Measurements from ENCODE around the gene IQSEC1.

DNA sequence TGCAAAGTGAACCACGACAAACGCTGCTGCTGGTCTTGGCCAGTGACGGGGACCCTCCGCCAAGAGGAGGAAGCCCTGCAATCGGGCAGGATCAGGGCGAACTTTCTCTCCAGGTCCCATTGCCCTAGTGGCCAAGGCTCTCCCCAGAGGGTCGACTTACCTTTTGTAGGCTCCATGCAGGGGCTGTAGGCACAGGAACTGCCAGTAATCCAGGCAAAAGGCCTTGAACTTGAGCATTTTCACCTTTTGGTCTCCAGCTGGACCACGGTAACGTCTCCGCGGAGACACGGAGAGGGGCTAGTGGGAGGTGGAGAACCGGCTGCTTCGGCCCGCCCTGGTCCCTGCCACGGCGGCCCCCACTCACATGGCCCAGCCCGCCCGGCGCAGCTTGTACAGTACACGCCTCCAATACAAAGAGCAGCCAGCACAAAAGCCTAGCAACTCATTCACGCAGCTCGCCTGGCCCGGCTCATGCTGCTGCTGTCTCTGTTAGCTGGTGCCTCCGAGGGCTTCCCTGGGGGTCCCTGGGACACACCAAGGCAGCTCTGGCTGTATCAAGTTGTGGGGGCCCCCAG, 31.0 kb downstream of the IQSEC1 start:
- TF ChIP-seq, protein P1, sequence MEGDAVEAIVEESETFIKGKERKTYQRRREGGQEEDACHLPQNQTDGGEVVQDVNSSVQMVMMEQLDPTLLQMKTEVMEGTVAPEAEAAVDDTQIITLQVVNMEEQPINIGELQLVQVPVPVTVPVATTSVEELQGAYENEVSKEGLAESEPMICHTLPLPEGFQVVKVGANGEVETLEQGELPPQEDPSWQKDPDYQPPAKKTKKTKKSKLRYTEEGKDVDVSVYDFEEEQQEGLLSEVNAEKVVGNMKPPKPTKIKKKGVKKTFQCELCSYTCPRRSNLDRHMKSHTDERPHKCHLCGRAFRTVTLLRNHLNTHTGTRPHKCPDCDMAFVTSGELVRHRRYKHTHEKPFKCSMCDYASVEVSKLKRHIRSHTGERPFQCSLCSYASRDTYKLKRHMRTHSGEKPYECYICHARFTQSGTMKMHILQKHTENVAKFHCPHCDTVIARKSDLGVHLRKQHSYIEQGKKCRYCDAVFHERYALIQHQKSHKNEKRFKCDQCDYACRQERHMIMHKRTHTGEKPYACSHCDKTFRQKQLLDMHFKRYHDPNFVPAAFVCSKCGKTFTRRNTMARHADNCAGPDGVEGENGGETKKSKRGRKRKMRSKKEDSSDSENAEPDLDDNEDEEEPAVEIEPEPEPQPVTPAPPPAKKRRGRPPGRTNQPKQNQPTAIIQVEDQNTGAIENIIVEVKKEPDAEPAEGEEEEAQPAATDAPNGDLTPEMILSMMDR (optimal IDR thresholded peaks at IDR 0.05 in 1 of 3, IDR thresholded peaks at IDR 0.05 in 1 of 3, conservative IDR thresholded peaks at IDR 0.05 in 1 of 3; ENCODE audit: extremely low read depth in 1 of 3, insufficient read depth in 2 of 3, low read length in 3 of 3), result no peak
- TF ChIP-seq EZH2 (IDR thresholded peaks at IDR 0.05; ENCODE audit: low read length), result no peak
